Measurements from ENCODE around the gene KRT8.
"Not testable (repeated sequence)": the region's sequence is repeated elsewhere in the genome, so short reads cannot be mapped to it uniquely, and the experiment has no call there.

Gene KRT8

GRCh38 chr12:52870361-52871290 is 34.2 kb downstream of the KRT8 start:
- peak overlapping the region in 1 of 2 donors; percentile 31 for H3K4me3 Mint-ChIP-seq
- H3K36me3 Mint-ChIP-seq (ENCODE audit: insufficient read depth), result no peaks in the 10 kb centered on the region
- peak overlapping the region; percentile 15 to 85 for H3K27ac Mint-ChIP-seq
- no peaks in the 10 kb centered on the region for H3K27me3 Mint-ChIP-seq
- DNase-seq (peak; percentile 73 to 85 (median 73)), ATAC-seq (replicated peaks) (peak; percentile 61)
- no peaks in the 10 kb centered on the region for H3K9me3 Mint-ChIP-seq
- H3K4me1 Mint-ChIP-seq (ENCODE audit: low read depth in 2 of 2), result peaks cover 32 to 33% of the 10 kb centered on the region in 2 donors

- Mint-ChIP-seq H3K4me1 (ENCODE audit: low read depth in 2 of 2) (peaks cover 14 to 15% of the 10 kb centered on the region in 2 donors), H3K4me3 (peak overlapping the region in 1 of 2 donors; percentile 25), H3K27me3 (no peaks in the 10 kb centered on the region), H3K9me3 (no peaks in the 10 kb centered on the region), H3K36me3 (ENCODE audit: insufficient read depth) (no peaks in the 10 kb centered on the region), H3K27ac (peak overlapping the region in 1 of 2 donors; percentile 51)
- ATAC-seq (replicated peaks) (no peak), DNase-seq (no peak)
Observed at GRCh38 chr12:52867642-52868041, 37.2 kb downstream of the KRT8 start.

- Mint-ChIP-seq H3K4me1 (ENCODE audit: low read depth in 2 of 2) (peaks cover 14 to 15% of the 10 kb centered on the region in 2 donors), H3K27me3 (no peaks in the 10 kb centered on the region), H3K27ac (no peak overlapping the region), H3K36me3 (ENCODE audit: insufficient read depth) (no peaks in the 10 kb centered on the region), H3K9me3 (no peaks in the 10 kb centered on the region), H3K4me3 (no peak overlapping the region)
- no peak for DNase-seq
- ATAC-seq (replicated peaks), result no peak
Observed at GRCh38 chr12:52867152-52867551, 37.7 kb downstream of the KRT8 start.

GRCh38 chr12:52865090-52865944 is 39.6 kb downstream of the KRT8 start:
- no peak for ATAC-seq (replicated peaks)

GRCh38 chr12:52862023-52862422 is 42.9 kb downstream of the KRT8 start:
- Mint-ChIP-seq H3K27ac (no peak overlapping the region), H3K27me3 (peaks cover 0 to 14% of the 10 kb centered on the region in 2 donors), H3K4me1 (ENCODE audit: low read depth in 2 of 2) (peaks cover 0 to 2% of the 10 kb centered on the region in 2 donors), H3K36me3 (ENCODE audit: insufficient read depth) (no peaks in the 10 kb centered on the region), H3K9me3 (no peaks in the 10 kb centered on the region), H3K4me3 (no peak overlapping the region)
- DNase-seq (no peak), ATAC-seq (replicated peaks) (no peak)

More at GRCh38 chr12:52865090-52865944, 39.6 kb downstream of the KRT8 start:
- no peak overlapping the region for H3K27ac Mint-ChIP-seq
- H3K27me3 Mint-ChIP-seq, result no peaks in the 10 kb centered on the region
- no peaks in the 10 kb centered on the region for H3K36me3 Mint-ChIP-seq (ENCODE audit: insufficient read depth)
- H3K4me3 Mint-ChIP-seq, result no peak overlapping the region
- no peaks in the 10 kb centered on the region for H3K9me3 Mint-ChIP-seq
- no peak for DNase-seq
- H3K4me1 Mint-ChIP-seq (ENCODE audit: low read depth in 2 of 2), result peaks cover 7 to 8% of the 10 kb centered on the region in 2 donors

GRCh38 chr12:52861511-52861910 is 43.4 kb downstream of the KRT8 start:
- no peak for ATAC-seq (replicated peaks)
- no peaks in the 10 kb centered on the region for H3K4me1 Mint-ChIP-seq (ENCODE audit: low read depth in 2 of 2)
- H3K9me3 Mint-ChIP-seq, result no peaks in the 10 kb centered on the region
- H3K36me3 Mint-ChIP-seq (ENCODE audit: insufficient read depth), result no peaks in the 10 kb centered on the region
- no peak overlapping the region for H3K4me3 Mint-ChIP-seq
- H3K27me3 Mint-ChIP-seq, result peaks cover 0 to 19% of the 10 kb centered on the region in 2 donors
- H3K27ac Mint-ChIP-seq, result no peak overlapping the region
- no peak for DNase-seq

- DNase-seq (no peak), ATAC-seq (replicated peaks) (no peak)
- no peaks in the 10 kb centered on the region for H3K36me3 Mint-ChIP-seq (ENCODE audit: insufficient read depth)
- no peak overlapping the region for H3K4me3 Mint-ChIP-seq
- H3K27ac Mint-ChIP-seq, result peak overlapping the region in 1 of 2 donors; percentile 70
- H3K9me3 Mint-ChIP-seq, result no peaks in the 10 kb centered on the region
- H3K4me1 Mint-ChIP-seq (ENCODE audit: low read depth in 2 of 2), result no peaks in the 10 kb centered on the region
- peaks cover 5 to 28% of the 10 kb centered on the region in 2 donors for H3K27me3 Mint-ChIP-seq
Observed at GRCh38 chr12:52860102-52860823, 44.6 kb downstream of the KRT8 start.

- no peak for ATAC-seq (replicated peaks)
- no peak for DNase-seq
- H3K36me3 Mint-ChIP-seq (ENCODE audit: insufficient read depth), result no peaks in the 10 kb centered on the region
- no peak overlapping the region for H3K4me3 Mint-ChIP-seq
- H3K4me1 Mint-ChIP-seq (ENCODE audit: low read depth in 2 of 2), result no peaks in the 10 kb centered on the region
- no peaks in the 10 kb centered on the region for H3K9me3 Mint-ChIP-seq
- H3K27ac Mint-ChIP-seq, result no peak overlapping the region
- H3K27me3 Mint-ChIP-seq, result peaks cover 28 to 55% of the 10 kb centered on the region in 2 donors
Observed at GRCh38 chr12:52857500-52857899, 47.4 kb downstream of the KRT8 start.

- Mint-ChIP-seq H3K27ac (no peak overlapping the region), H3K9me3 (no peaks in the 10 kb centered on the region), H3K4me1 (ENCODE audit: low read depth in 2 of 2) (no peaks in the 10 kb centered on the region), H3K27me3 (peaks cover 28 to 62% of the 10 kb centered on the region in 2 donors), H3K4me3 (no peak overlapping the region), H3K36me3 (ENCODE audit: insufficient read depth) (no peaks in the 10 kb centered on the region)
- ATAC-seq (replicated peaks) (no peak), DNase-seq (no peak)
Observed at GRCh38 chr12:52856787-52857186, 48.1 kb downstream of the KRT8 start.

- H3K27me3 Mint-ChIP-seq, result peaks cover 29 to 66% of the 10 kb centered on the region in 2 donors
- not testable (repeated sequence) for H3K27ac Mint-ChIP-seq; H3K4me1 Mint-ChIP-seq (ENCODE audit: low read depth in 2 of 2); H3K9me3 Mint-ChIP-seq; ATAC-seq (replicated peaks); DNase-seq; H3K36me3 Mint-ChIP-seq (ENCODE audit: insufficient read depth); H3K4me3 Mint-ChIP-seq
Observed at GRCh38 chr12:52856077-52856476, 48.8 kb downstream of the KRT8 start.

GRCh38 chr12:52851787-52852186 is 53.1 kb downstream of the KRT8 start:
- Mint-ChIP-seq H3K4me3 (no peak overlapping the region), H3K27ac (no peak overlapping the region), H3K9me3 (no peaks in the 10 kb centered on the region), H3K27me3 (peaks cover 48 to 85% of the 10 kb centered on the region in 2 donors), H3K4me1 (ENCODE audit: low read depth in 2 of 2) (no peaks in the 10 kb centered on the region), H3K36me3 (ENCODE audit: insufficient read depth) (no peaks in the 10 kb centered on the region)
- DNase-seq, result no peak
- no peak for ATAC-seq (replicated peaks)

GRCh38 chr12:52850681-52851080 is 54.2 kb downstream of the KRT8 start:
- Mint-ChIP-seq H3K4me1 (ENCODE audit: low read depth in 2 of 2) (no peaks in the 10 kb centered on the region), H3K4me3 (no peak overlapping the region), H3K27ac (no peak overlapping the region), H3K27me3 (peaks cover 56 to 88% of the 10 kb centered on the region in 2 donors), H3K36me3 (ENCODE audit: insufficient read depth) (no peaks in the 10 kb centered on the region), H3K9me3 (no peaks in the 10 kb centered on the region)
- ATAC-seq (replicated peaks) (no peak), DNase-seq (no peak)

GRCh38 chr12:52849511-52849910 is 55.4 kb downstream of the KRT8 start:
- no peaks in the 10 kb centered on the region for H3K9me3 Mint-ChIP-seq
- no peak overlapping the region for H3K27ac Mint-ChIP-seq
- H3K36me3 Mint-ChIP-seq (ENCODE audit: insufficient read depth), result no peaks in the 10 kb centered on the region
- H3K4me1 Mint-ChIP-seq (ENCODE audit: low read depth in 2 of 2), result no peaks in the 10 kb centered on the region
- ATAC-seq (replicated peaks) (no peak), DNase-seq (no peak)
- H3K27me3 Mint-ChIP-seq, result peaks cover 50 to 86% of the 10 kb centered on the region in 2 donors
- H3K4me3 Mint-ChIP-seq, result no peak overlapping the region
